Stimulated activated CD8-positive, alpha-beta memory T cell treated with anti-CD3 and anti-CD28 coated beads, Interleukin-12 subunit alpha, Interleukin-12 subunit beta, amount 100 ng/mL, for 24 hours (primary cell): Measurements from ENCODE around the gene FCGBP.
"Not testable (repeated sequence)": the region's sequence is repeated elsewhere in the genome, so short reads cannot be mapped to it uniquely, and the experiment has no call there.

Experiments used
- DNase-seq: peaks from one replicate; pipeline ENCODE4 v3.0.0-alpha.2; 2020; ENCODE audit errors: extremely low read depth

Gene FCGBP

GRCh38 chr19:39917561-39918182 lies 16.8 kb downstream of the FCGBP start:
- no peak for DNase-seq

GRCh38 chr19:39916851-39917396 lies 17.5 kb downstream of the FCGBP start:
- no peak for DNase-seq

GRCh38 chr19:39916236-39916635 lies 18.2 kb downstream of the FCGBP start:
- no peak for DNase-seq

- DNase-seq: no peak
Observed at GRCh38 chr19:39915848-39916215, 18.6 kb downstream of the FCGBP start.

- no peak for DNase-seq
Observed at GRCh38 chr19:39915101-39915847, 19.2 kb downstream of the FCGBP start.

- no peak for DNase-seq
Observed at GRCh38 chr19:39913682-39914333, 20.6 kb downstream of the FCGBP start.

- no peak for DNase-seq
Observed at GRCh38 chr19:39908803-39909202, 25.6 kb downstream of the FCGBP start.

- no peak for DNase-seq
Observed at GRCh38 chr19:39906820-39907611, 27.4 kb downstream of the FCGBP start.

- DNase-seq: no peak
Observed at GRCh38 chr19:39906283-39906682, 28.2 kb downstream of the FCGBP start.

- not testable (repeated sequence) for DNase-seq
Observed at GRCh38 chr19:39903486-39904091, 30.8 kb downstream of the FCGBP start.

GRCh38 chr19:39902326-39902725 lies 32.1 kb downstream of the FCGBP start:
- DNase-seq: not testable (repeated sequence)

- not testable (repeated sequence) for DNase-seq
Observed at GRCh38 chr19:39901681-39902080, 32.8 kb downstream of the FCGBP start.

- not testable (repeated sequence) for DNase-seq
Observed at GRCh38 chr19:39898858-39899257, 35.6 kb downstream of the FCGBP start.

GRCh38 chr19:39897511-39898245 lies 36.8 kb downstream of the FCGBP start:
- not testable (repeated sequence) for DNase-seq

GRCh38 chr19:39895096-39895495 lies 39.3 kb downstream of the FCGBP start:
- not testable (repeated sequence) for DNase-seq

GRCh38 chr19:39894236-39894606 lies 40.2 kb downstream of the FCGBP start:
- not testable (repeated sequence) for DNase-seq

GRCh38 chr19:39893366-39894235 lies 40.8 kb downstream of the FCGBP start:
- DNase-seq: not testable (repeated sequence)

- not testable (repeated sequence) for DNase-seq
Observed at GRCh38 chr19:39892506-39892902, 41.9 kb downstream of the FCGBP start.

- DNase-seq: not testable (repeated sequence)
Observed at GRCh38 chr19:39891660-39892505, 42.6 kb downstream of the FCGBP start.
